Suppressor macrophage (primary cell): ENCODE results near the gene CCDC170.

Experiments
- DNase-seq, 4 experiments: peaks; one replicate each; pipeline ENCODE4 v3.0.0-alpha.2; 2020 to 2022

Gene CCDC170

GRCh38 chr6:151618717-151619116 is 124.9 kb downstream of the CCDC170 start:
- DNase-seq: no peak

GRCh38 chr6:151620179-151620578 is 126.4 kb downstream of the CCDC170 start:
- DNase-seq: no peak

- DNase-seq: no peak
These were observed 130.3 kb downstream of the CCDC170 start for GRCh38 chr6:151624071-151624470.

- DNase-seq: no peak
These were observed 130.7 kb downstream of the CCDC170 start for GRCh38 chr6:151624481-151624880.

- no peak for DNase-seq
These were observed 131.2 kb downstream of the CCDC170 start for GRCh38 chr6:151624900-151625536.

- no peak for DNase-seq
These were observed 134.1 kb downstream of the CCDC170 start for GRCh38 chr6:151627689-151628444.

- no peak for DNase-seq
These were observed 136.0 kb downstream of the CCDC170 start for GRCh38 chr6:151629791-151630190.

GRCh38 chr6:151630387-151630786 is 136.6 kb downstream of the CCDC170 start:
- no peak for DNase-seq

- DNase-seq: no peak
These were observed 137.3 kb downstream of the CCDC170 start for GRCh38 chr6:151630991-151631655.

- DNase-seq: no peak
These were observed 138.7 kb downstream of the CCDC170 start for GRCh38 chr6:151632415-151632987.

- no peak for DNase-seq
These were observed 139.9 kb downstream of the CCDC170 start for GRCh38 chr6:151633526-151634335.

GRCh38 chr6:151634336-151634720 is 140.5 kb downstream of the CCDC170 start:
- no peak for DNase-seq

- DNase-seq: no peak
These were observed 141.9 kb downstream of the CCDC170 start for GRCh38 chr6:151635741-151636140.

GRCh38 chr6:151637814-151638213 is 144.0 kb downstream of the CCDC170 start:
- no peak for DNase-seq

- DNase-seq: no peak
These were observed 145.9 kb downstream of the CCDC170 start for GRCh38 chr6:151639750-151640149.

GRCh38 chr6:151641028-151641427 is 147.2 kb downstream of the CCDC170 start:
- DNase-seq: no peak

- no peak for DNase-seq
These were observed 154.3 kb downstream of the CCDC170 start for GRCh38 chr6:151647976-151648639.

GRCh38 chr6:151649835-151650234 is 156.0 kb downstream of the CCDC170 start:
- DNase-seq: peak in 2 of 4 experiments; percentile 4 to 14

- DNase-seq: no peak
These were observed 157.8 kb downstream of the CCDC170 start for GRCh38 chr6:151651639-151652038.

GRCh38 chr6:151652325-151652724 is 158.5 kb downstream of the CCDC170 start:
- peak in 3 of 4 experiments; percentile 41 to 56 (median 54) for DNase-seq

GRCh38 chr6:151655099-151655498 is 161.3 kb downstream of the CCDC170 start:
- DNase-seq: no peak

- no peak for DNase-seq
These were observed 162.6 kb downstream of the CCDC170 start for GRCh38 chr6:151656392-151656791.
